Fibroblast of skin of right biceps (primary cell): ENCODE data around the gene ING1.
"Not testable (repeated sequence)": the region's sequence is repeated elsewhere in the genome, so short reads cannot be mapped to it uniquely, and the experiment has no call there.

Experiments
- DNase-seq: peaks from one replicate; pipeline ENCODE4 v3.0.0-alpha.2; 2013

The ING1 gene

GRCh38 chr13:110719036-110719710, 5.7 kb downstream of the ING1 start:
- DNase-seq: no peak

- no peak for DNase-seq
Measured at GRCh38 chr13:110722971-110723370, 9.5 kb downstream of the ING1 start.

GRCh38 chr13:110723598-110723997, 10.1 kb downstream of the ING1 start:
- DNase-seq: no peak

GRCh38 chr13:110726153-110726552, 12.7 kb downstream of the ING1 start:
- not testable (repeated sequence) for DNase-seq

GRCh38 chr13:110726726-110727125, 13.2 kb downstream of the ING1 start:
- no peak for DNase-seq

GRCh38 chr13:110731072-110731471, 17.6 kb downstream of the ING1 start:
- no peak for DNase-seq

GRCh38 chr13:110734561-110734960, 21.1 kb downstream of the ING1 start:
- no peak for DNase-seq

GRCh38 chr13:110737555-110737954, 24.1 kb downstream of the ING1 start:
- DNase-seq: no peak

- no peak for DNase-seq
Measured at GRCh38 chr13:110743687-110744086, 30.2 kb downstream of the ING1 start.

GRCh38 chr13:110746438-110746837, 32.9 kb downstream of the ING1 start:
- DNase-seq: no peak

- DNase-seq: no peak
Measured at GRCh38 chr13:110748271-110748670, 34.8 kb downstream of the ING1 start.

GRCh38 chr13:110756219-110756631, 42.7 kb downstream of the ING1 start:
- peak; percentile 74 for DNase-seq

- DNase-seq: no peak
Measured at GRCh38 chr13:110757296-110757695, 43.8 kb downstream of the ING1 start.

- DNase-seq: peak; percentile 47
Measured at GRCh38 chr13:110758195-110758805, 44.8 kb downstream of the ING1 start.

GRCh38 chr13:110759710-110760109, 46.2 kb downstream of the ING1 start:
- peak; percentile 75 for DNase-seq

GRCh38 chr13:110760611-110761010, 47.1 kb downstream of the ING1 start:
- no peak for DNase-seq

GRCh38 chr13:110766671-110767430, 53.4 kb downstream of the ING1 start:
- DNase-seq: no peak

- DNase-seq: no peak
Measured at GRCh38 chr13:110767476-110767875, 54.0 kb downstream of the ING1 start.

GRCh38 chr13:110769097-110769496, 55.6 kb downstream of the ING1 start:
- no peak for DNase-seq

- no peak for DNase-seq
Measured at GRCh38 chr13:110770678-110771077, 57.2 kb downstream of the ING1 start.

- peak; percentile 29 for DNase-seq
Measured at GRCh38 chr13:110771194-110771593, 57.7 kb downstream of the ING1 start.

GRCh38 chr13:110772091-110772984, 58.8 kb downstream of the ING1 start:
- DNase-seq: no peak
